Measurements from ENCODE around the gene JAML. TPM values are rescaled to one million over a fixed set of nuclear protein-coding genes. Genes with fewer than 3 reads are reported as not detected.

JAML gene
- not detected in 2 replicates for total RNA-seq

GRCh38 chr11:118224511-118225188, at the start of gene JAML:
TSS of gene JAML (minus strand) at chr11:118225011. CDS start at chr11:118214866, 10,145 bp downstream.

GRCh38 chr11:118263695-118264568, 39.1 kb upstream of the JAML start, which contains the start of gene MPZL2:
TSS of gene MPZL2 (minus strand) at chr11:118264297. CDS start at chr11:118264153, 144 bp downstream.

GRCh38 chr11:118251858-118252652, 27.2 kb upstream of the JAML start, which contains the start of gene MPZL3:
TSS of gene MPZL3 (minus strand) at chr11:118252365. CDS start at chr11:118252294, 71 bp downstream.

GRCh38 chr11:118175993-118176777, 48.6 kb downstream of the JAML start, which contains the start of gene SCN2B:
TSS of gene SCN2B (minus strand) at chr11:118176639. CDS start at chr11:118176431, 208 bp downstream.

GRCh38 chr11:118152552-118153471, 72.0 kb downstream of the JAML start, which contains the start of gene SCN4B:
TSS of gene SCN4B (minus strand) at chr11:118152823. CDS start at chr11:118152673, 150 bp downstream.

Other genes starting within 250 kb of the JAML start
- 0.26 TPM in 1 of 2 replicates, not detected in the other for gene IL10RA, start 238.6 kb downstream of the JAML start, total RNA-seq
- 0.17 TPM in 1 of 2 replicates, not detected in the other for gene TMPRSS4, start 147.9 kb downstream of the JAML start, total RNA-seq
- not detected in 2 replicates for gene SMIM35, start 138.0 kb downstream of the JAML start, total RNA-seq
- under 0.01 and 0.43 TPM in 2 replicates for gene SCN4B, start 72.2 kb downstream of the JAML start, total RNA-seq
- 0.16 and 0.43 TPM in 2 replicates for gene SCN2B, start 48.4 kb downstream of the JAML start, total RNA-seq
- gene MPZL3, start 27.4 kb upstream of the JAML start, total RNA-seq = 0.16 and 0.26 TPM in 2 replicates
- gene MPZL2, start 39.3 kb upstream of the JAML start, total RNA-seq = under 0.01 and 0.17 TPM in 2 replicates
- gene CD3E, start 79.7 kb upstream of the JAML start, total RNA-seq = not detected in 2 replicates
- not detected in 2 replicates for gene CD3D, start 117.7 kb upstream of the JAML start, total RNA-seq
- not detected in 2 replicates for gene CD3G, start 119.3 kb upstream of the JAML start, total RNA-seq
- 20.3 and 25.7 TPM in 2 replicates for gene UBE4A, start 134.6 kb upstream of the JAML start, total RNA-seq
- 135 and 157 TPM in 2 replicates for gene ATP5MG, start 176.6 kb upstream of the JAML start, total RNA-seq
- 15.8 and 23.3 TPM in 2 replicates for gene KMT2A, start 211.5 kb upstream of the JAML start, total RNA-seq

Measured in bronchial smooth muscle cell (primary cell).